Cardiac muscle cell (in vitro differentiated cells and primary cell): ENCODE results near the gene KIAA0930. TPM values are rescaled to one million over a fixed set of nuclear protein-coding genes. Genes with fewer than 3 reads are reported as not detected.
A peak's percentile ranks its signal among the peaks of the same experiment; 100 is the strongest.

ENCODE experiments used
- DNase-seq, 2 donors: peaks; one replicate each; pipeline versions ENCODE4 v3.0.0 to v3.0.0-alpha.2; 2010 to 2017; ENCODE audit warnings: low read depth in 1 of 2, low spot score in 1 of 2
- H3K27ac ChIP-seq: fragments of 200-600 bp; sonication (generic); 2 replicates; pipeline ENCODE4 v1.5.1; 2016
- H3K27me3 ChIP-seq: fragments of 200-600 bp; sonication (generic); 2 replicates; pipeline ENCODE4 v1.6.0; 2016; ENCODE audit warnings: control low read depth
- H3K36me3 ChIP-seq: fragments of 200-600 bp; sonication (generic); 2 replicates; pipeline ENCODE4 v1.5.1; 2016; ENCODE audit warnings: control low read depth
- H3K4me1 ChIP-seq: fragments of 200-600 bp; sonication (generic); 2 replicates; pipeline ENCODE4 v1.8.1; 2017; ENCODE audit warnings: low read depth, mild to moderate bottlenecking, mixed run types
- H3K4me3 ChIP-seq: fragments of 200-600 bp; sonication (generic); 2 replicates; pipeline ENCODE4 v1.5.1; 2016; ENCODE audit warnings: mild to moderate bottlenecking
- H3K9me3 ChIP-seq: fragments of 200-600 bp; sonication (generic); 2 replicates; pipeline ENCODE4 v1.5.1; 2017; ENCODE audit warnings: low read depth, mild to moderate bottlenecking, control low read depth
- polyA plus RNA-seq: library from polyadenylated mRNA; unstranded; fragments of >200 nt; fragmentation: Nextera tagmentation; extraction: Ambion mirVana; gene quantifications from 2 replicates; pipeline ENCODE4 v1.2.1, GENCODE V29; 2016
- total RNA-seq: library from RNA; depleted of rRNA; stranded (reverse); fragments of >200 nt; gene quantifications from 2 replicates; pipeline ENCODE4 v1.2.3, GENCODE V29; 2016
- TF ChIP-seq, protein P1 (sequence below): IDR thresholded peaks from 2 replicates; pipeline ENCODE4 v1.5.1; 2012; ENCODE audit warnings: low read depth, mild to moderate bottlenecking, low read length

Gene KIAA0930
- total and polyA plus RNA-seq, 2 experiments from 2014 or later: 11.8 to 12.7 TPM

DNA sequence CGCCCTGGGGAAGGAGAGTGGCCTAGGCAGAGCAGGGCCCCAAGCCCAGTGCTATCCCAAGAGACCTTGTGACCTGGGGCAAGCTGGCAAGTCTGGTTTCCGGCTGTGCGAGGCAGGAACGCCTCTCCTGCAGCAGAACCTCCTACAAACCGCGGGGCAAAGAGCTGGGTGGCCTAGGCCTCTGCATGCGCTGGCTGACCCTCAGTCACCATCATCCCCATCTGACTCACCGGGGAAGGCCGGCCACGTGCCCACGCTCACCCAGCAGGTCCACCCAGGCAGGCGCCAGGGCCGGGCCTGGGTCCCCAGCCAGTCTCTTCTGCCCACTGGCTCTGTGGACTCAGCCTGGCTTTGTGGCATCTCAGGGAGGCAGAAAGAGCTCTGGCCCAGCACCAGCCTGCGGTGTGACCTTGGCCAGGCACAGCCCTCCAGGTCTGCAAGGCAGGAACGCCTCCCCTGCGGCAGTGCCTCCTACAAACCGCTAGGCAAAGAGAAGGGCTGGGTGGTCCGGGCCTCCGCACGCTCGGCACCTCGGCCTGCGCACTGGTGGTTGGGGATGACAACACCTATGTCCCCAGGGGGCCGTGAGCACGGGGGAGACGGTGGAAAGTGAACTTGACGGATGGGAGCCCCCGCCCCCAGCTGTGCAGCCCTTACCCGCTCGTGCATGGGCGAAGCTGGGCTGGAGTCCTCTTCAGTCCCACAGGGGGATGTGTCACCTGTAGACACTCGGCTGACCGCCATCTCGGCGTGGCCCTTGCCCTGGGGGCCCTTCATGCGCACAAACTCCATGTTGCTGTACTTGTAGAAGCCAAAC, 38.2 kb downstream of the KIAA0930 start:
- Histone ChIP-seq H3K27me3 (no peaks in the 10 kb centered on the region), H3K4me3 (no peak overlapping the region), H3K27ac (no peak overlapping the region), H3K9me3 (no peaks in the 10 kb centered on the region), H3K4me1 (no peaks in the 10 kb centered on the region), H3K36me3 (no peaks in the 10 kb centered on the region)
- TF ChIP-seq, protein P1, sequence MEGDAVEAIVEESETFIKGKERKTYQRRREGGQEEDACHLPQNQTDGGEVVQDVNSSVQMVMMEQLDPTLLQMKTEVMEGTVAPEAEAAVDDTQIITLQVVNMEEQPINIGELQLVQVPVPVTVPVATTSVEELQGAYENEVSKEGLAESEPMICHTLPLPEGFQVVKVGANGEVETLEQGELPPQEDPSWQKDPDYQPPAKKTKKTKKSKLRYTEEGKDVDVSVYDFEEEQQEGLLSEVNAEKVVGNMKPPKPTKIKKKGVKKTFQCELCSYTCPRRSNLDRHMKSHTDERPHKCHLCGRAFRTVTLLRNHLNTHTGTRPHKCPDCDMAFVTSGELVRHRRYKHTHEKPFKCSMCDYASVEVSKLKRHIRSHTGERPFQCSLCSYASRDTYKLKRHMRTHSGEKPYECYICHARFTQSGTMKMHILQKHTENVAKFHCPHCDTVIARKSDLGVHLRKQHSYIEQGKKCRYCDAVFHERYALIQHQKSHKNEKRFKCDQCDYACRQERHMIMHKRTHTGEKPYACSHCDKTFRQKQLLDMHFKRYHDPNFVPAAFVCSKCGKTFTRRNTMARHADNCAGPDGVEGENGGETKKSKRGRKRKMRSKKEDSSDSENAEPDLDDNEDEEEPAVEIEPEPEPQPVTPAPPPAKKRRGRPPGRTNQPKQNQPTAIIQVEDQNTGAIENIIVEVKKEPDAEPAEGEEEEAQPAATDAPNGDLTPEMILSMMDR: no peak
- no peak for DNase-seq

DNA sequence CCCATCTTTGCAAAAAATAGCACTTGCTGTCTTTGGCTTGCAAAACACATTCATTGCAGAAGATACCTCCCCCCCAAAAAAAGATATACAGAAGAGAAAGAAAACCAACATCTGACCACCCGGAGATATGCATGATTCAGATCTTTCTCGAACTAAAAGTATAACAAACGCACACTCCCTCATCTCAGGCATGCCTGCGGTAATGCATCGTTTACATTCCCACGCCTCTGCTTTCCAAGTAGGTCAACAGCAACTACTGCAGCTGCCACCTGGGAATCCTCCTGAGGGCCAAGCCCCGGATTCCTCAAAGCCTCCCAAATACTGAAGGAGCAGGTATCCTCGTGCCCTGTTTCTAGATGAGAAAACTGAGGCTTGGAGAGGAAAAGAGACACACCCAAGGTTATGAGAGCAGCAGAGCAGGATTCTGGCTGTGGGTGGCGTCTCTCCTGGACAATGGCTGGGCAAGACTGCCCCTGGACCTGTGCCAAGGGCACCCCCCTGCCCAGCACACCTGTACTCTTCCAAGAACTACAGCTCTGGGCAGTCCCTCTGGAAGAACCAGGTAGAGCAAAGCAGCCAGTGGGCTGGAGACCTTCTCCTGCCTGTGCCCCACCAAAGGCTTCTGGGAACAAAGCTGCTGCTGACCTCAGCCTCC, 38.9 kb downstream of the KIAA0930 start:
- Histone ChIP-seq H3K36me3 (no peaks in the 10 kb centered on the region), H3K4me1 (no peaks in the 10 kb centered on the region), H3K27me3 (no peaks in the 10 kb centered on the region), H3K4me3 (no peak overlapping the region), H3K9me3 (no peaks in the 10 kb centered on the region), H3K27ac (no peak overlapping the region)
- TF ChIP-seq, protein P1: no peak
- DNase-seq: peak in 1 of 2 donors; percentile 78

DNA sequence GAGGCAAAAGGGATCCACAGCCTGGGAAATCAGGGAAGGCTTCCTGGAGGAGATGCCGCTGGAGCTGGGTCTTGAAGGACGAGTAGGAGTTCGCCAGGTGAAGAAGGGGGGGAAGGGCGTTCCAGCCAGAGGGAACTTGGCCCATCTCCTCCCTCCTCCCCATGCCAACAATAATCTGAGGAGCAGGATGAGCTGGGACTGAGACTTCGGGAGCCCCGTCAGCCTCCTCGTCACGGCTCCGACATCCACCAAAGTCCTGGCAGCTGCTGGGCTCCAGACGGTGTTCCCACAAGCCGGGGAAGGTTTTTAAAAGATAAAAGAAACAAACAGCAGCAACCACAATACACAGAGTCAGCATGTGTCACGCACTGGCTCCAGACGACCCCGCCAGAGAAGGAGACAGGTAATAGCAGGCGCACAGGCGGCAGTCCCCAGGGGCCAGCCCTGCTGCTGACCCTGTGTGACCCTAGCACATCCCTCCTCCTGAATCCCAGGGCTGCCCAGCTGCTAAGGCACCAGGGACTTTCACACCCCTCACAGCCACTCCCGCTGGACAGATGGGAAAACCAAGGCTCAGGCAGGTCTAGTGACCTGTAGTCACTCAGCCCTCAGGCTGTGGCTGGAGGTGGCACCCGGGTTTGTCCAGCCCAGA, 39.7 kb downstream of the KIAA0930 start:
- no peak overlapping the region for H3K4me3 ChIP-seq
- H3K27me3 ChIP-seq: no peaks in the 10 kb centered on the region
- DNase-seq: peak in 1 of 2 donors; percentile 29
- TF ChIP-seq, protein P1: no peak
- no peaks in the 10 kb centered on the region for H3K36me3 ChIP-seq
- no peaks in the 10 kb centered on the region for H3K9me3 ChIP-seq
- H3K27ac ChIP-seq: no peak overlapping the region
- H3K4me1 ChIP-seq: no peaks in the 10 kb centered on the region

DNA sequence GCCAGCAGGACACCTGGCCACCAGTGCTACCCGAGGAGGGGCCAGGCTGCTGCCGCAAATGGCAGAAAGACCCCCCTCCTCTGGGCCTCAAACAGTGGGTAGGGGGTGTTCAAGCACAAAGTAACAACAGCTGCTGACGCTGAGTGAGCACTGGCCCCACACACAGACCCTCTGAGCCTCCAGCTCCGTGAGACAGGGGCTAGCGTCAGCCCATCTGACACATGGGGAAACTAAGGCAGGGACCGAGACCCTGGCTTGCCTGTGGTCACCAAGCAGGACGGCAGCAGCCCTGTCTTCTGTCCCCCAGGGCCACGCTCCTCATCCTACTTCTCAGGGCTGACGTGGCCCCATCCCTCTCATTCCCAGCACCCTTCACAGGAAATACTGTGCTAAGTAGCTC, 40.5 kb downstream of the KIAA0930 start:
- Histone ChIP-seq H3K27ac (no peak overlapping the region), H3K36me3 (no peaks in the 10 kb centered on the region), H3K27me3 (no peaks in the 10 kb centered on the region), H3K9me3 (no peaks in the 10 kb centered on the region), H3K4me3 (no peak overlapping the region), H3K4me1 (no peaks in the 10 kb centered on the region)
- TF ChIP-seq, protein P1: no peak
- DNase-seq: no peak

DNA sequence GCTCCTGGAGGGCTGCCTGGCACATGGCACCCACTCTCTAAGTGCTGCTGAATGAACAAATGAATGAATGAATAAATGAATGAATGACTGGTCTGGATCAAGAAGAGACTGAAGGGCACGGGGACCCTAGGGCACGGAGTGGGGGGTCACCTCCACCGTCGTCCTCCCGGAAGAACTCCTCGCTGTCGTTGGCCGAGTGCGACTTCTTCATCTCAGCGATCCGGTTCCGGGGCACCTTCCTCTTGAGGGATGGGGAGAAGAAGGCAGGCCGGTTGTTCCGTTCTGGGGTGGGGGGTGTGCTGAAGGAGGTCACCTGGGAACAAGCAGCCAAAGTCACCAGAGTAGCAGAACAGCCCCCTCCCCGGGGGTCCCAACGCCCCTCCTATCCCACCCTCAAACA, 41.0 kb downstream of the KIAA0930 start:
- H3K36me3 ChIP-seq: no peaks in the 10 kb centered on the region
- no peak overlapping the region for H3K27ac ChIP-seq
- DNase-seq: no peak
- H3K9me3 ChIP-seq: no peaks in the 10 kb centered on the region
- H3K27me3 ChIP-seq: peaks cover 5% of the 10 kb centered on the region
- TF ChIP-seq, protein P1: no peak
- no peaks in the 10 kb centered on the region for H3K4me1 ChIP-seq
- H3K4me3 ChIP-seq: no peak overlapping the region
